Right atrium auricular region (tissue), 2 donors: ENCODE results near the gene RASAL3. TPM values are rescaled to one million over a fixed set of nuclear protein-coding genes. Genes with fewer than 3 reads are reported as not detected.

Source experiments
- DNase-seq: peaks from one replicate; pipeline ENCODE4 v3.0.0-alpha.2; 2019; ENCODE audit warnings: low spot score
- H3K27ac ChIP-seq, 2 donors: fragments of 200-600 bp; sonication (generic); 1 replicate in 1 of 2; 2 replicates in 1 of 2; pipeline ENCODE4 v1.5.1; 2016 to 2019
- H3K27me3 ChIP-seq, 2 donors: fragments of 200-600 bp; sonication (generic); one replicate each; pipeline versions ENCODE4 v1.5.1 to v1.6.0; 2017 to 2019
- H3K36me3 ChIP-seq: fragments of 200-600 bp; sonication (generic); one replicate; pipeline ENCODE4 v1.5.1; 2016
- H3K4me1 ChIP-seq, 2 donors: fragments of 200-600 bp; sonication (generic); one replicate each; pipeline versions ENCODE4 v1.5.1 to v1.6.0; 2017 to 2019
- H3K4me3 ChIP-seq, 2 donors: fragments of 200-600 bp; sonication (generic); 1 replicate in 1 of 2; 2 replicates in 1 of 2; pipeline ENCODE4 v1.5.1; 2017 to 2019; ENCODE audit warnings: mild to moderate bottlenecking in 1 of 2, moderate library complexity in 1 of 2
- H3K9me3 ChIP-seq, 2 donors: fragments of 200-600 bp; sonication (generic); one replicate each; pipeline ENCODE4 v1.5.1; 2019
- total RNA-seq, 2 donors: library from RNA; depleted of rRNA; stranded (reverse); fragments of >200 nt; gene quantifications; one replicate each; pipeline ENCODE4 v1.1.0, GENCODE V29; 2016
- TF ChIP-seq, protein P1 (sequence below), 2 donors: fragments of 200-600 bp; sonication (generic); IDR thresholded peaks; one replicate each; pipeline ENCODE4 v1.5.1; 2019; ENCODE audit warnings: antibody characterized with exemption in 2 of 2

The RASAL3 gene
- total RNA-seq, 2 donors from 2014 or later = 0.48 to 1.7 TPM

GRCh38 chr19:15423130-15423529 is 41.2 kb downstream of the RASAL3 start:
- Histone ChIP-seq H3K27ac (no peak overlapping the region), H3K4me3 (no peak overlapping the region), H3K27me3 (no peaks in the 10 kb centered on the region), H3K4me1 (peaks cover 0 to 23% of the 10 kb centered on the region in 2 donors), H3K9me3 (no peaks in the 10 kb centered on the region), H3K36me3 (peaks cover 56% of the 10 kb centered on the region)
- DNase-seq = no peak
- TF ChIP-seq, protein P1, sequence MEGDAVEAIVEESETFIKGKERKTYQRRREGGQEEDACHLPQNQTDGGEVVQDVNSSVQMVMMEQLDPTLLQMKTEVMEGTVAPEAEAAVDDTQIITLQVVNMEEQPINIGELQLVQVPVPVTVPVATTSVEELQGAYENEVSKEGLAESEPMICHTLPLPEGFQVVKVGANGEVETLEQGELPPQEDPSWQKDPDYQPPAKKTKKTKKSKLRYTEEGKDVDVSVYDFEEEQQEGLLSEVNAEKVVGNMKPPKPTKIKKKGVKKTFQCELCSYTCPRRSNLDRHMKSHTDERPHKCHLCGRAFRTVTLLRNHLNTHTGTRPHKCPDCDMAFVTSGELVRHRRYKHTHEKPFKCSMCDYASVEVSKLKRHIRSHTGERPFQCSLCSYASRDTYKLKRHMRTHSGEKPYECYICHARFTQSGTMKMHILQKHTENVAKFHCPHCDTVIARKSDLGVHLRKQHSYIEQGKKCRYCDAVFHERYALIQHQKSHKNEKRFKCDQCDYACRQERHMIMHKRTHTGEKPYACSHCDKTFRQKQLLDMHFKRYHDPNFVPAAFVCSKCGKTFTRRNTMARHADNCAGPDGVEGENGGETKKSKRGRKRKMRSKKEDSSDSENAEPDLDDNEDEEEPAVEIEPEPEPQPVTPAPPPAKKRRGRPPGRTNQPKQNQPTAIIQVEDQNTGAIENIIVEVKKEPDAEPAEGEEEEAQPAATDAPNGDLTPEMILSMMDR (IDR thresholded peaks at IDR 0.05) = no peak

DNA sequence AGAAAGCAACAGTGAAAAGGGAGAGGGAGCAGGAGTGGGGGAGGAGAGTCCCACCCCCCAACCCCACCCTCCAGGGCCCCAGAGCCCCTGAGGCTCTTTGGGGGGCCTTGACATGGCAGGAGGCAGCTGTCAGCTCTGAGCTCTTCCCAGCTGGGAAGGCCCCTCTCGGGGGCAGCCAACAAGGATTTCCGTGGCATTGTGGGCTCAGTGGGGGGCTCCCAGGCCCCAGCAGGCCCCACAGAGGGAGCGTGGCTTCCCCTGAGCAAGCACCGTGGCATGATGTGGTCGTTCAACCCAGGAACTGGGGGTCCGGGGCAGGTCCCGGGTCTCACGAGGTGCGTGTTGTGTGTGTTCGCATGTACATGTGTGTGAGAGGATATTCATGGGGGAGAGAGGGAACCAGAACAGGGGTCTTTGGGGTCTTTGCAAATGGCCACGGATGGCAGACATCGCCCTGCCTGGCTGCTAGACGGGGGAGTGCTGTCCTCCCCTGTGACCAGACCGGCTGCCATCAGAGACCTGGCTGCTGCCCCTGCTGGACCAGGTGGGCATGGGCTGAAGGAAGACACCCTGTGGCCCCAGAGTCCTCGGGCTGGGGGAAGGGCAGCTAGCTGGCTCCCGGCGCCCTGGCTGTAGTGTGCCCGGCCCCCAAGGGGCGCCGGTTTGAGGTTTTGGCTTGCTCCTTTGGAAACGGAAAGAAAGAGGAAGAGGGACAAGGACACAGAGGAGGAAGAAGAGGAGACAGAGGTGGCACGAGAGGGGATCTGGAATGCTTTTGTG is 41.9 kb downstream of the RASAL3 start:
- Histone ChIP-seq H3K9me3 (no peaks in the 10 kb centered on the region), H3K27me3 (no peaks in the 10 kb centered on the region), H3K4me1 (peaks cover 0 to 26% of the 10 kb centered on the region in 2 donors), H3K27ac (peak overlapping the region; percentile 62 to 63), H3K36me3 (peaks cover 49% of the 10 kb centered on the region), H3K4me3 (no peak overlapping the region)
- TF ChIP-seq, protein P1 (IDR thresholded peaks at IDR 0.05) = no peak
- DNase-seq = no peak

- no peak overlapping the region for H3K4me3 ChIP-seq
- no peaks in the 10 kb centered on the region for H3K9me3 ChIP-seq
- DNase-seq = no peak
- H3K27me3 ChIP-seq = no peaks in the 10 kb centered on the region
- H3K36me3 ChIP-seq = peaks cover 42% of the 10 kb centered on the region
- H3K27ac ChIP-seq = peak overlapping the region; percentile 62 to 63
- peaks cover 0 to 33% of the 10 kb centered on the region in 2 donors for H3K4me1 ChIP-seq
- TF ChIP-seq, protein P1 (IDR thresholded peaks at IDR 0.05) = no peak
These were observed 42.6 kb downstream of the RASAL3 start for GRCh38 chr19:15421721-15422260.

DNA sequence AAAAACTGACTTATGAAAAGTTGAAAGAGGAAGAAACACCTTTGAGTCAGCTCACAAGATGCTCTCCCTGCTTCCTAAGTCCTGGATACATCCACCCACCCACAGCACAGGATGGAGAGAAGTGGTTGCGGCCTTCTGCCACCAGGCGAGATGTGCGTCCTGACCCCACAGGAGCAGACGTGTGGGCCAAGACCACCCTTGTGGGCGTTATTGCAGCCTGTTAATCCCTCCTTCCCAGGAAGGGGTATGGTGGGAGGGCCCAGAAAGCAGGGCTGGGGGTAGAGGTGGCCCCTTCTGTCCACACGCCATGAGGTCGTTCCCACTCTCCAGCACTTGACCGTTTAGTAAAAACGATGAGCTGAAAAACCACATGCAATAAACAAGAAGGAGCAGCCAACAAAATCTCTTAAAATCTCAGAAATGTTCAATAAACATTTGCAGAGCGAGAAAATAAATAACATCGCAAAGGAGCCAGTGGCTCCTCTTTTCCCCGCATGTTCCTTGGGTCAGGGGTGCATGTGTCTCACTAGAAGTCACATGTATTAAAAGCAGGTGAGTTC is 43.1 kb downstream of the RASAL3 start:
- no peaks in the 10 kb centered on the region for H3K27me3 ChIP-seq
- no peaks in the 10 kb centered on the region for H3K9me3 ChIP-seq
- H3K27ac ChIP-seq = peak overlapping the region; percentile 62 to 63
- H3K36me3 ChIP-seq = peaks cover 37% of the 10 kb centered on the region
- H3K4me3 ChIP-seq = no peak overlapping the region
- no peak for DNase-seq
- peaks cover 0 to 39% of the 10 kb centered on the region in 2 donors for H3K4me1 ChIP-seq
- TF ChIP-seq, protein P1 (IDR thresholded peaks at IDR 0.05) = no peak

DNA sequence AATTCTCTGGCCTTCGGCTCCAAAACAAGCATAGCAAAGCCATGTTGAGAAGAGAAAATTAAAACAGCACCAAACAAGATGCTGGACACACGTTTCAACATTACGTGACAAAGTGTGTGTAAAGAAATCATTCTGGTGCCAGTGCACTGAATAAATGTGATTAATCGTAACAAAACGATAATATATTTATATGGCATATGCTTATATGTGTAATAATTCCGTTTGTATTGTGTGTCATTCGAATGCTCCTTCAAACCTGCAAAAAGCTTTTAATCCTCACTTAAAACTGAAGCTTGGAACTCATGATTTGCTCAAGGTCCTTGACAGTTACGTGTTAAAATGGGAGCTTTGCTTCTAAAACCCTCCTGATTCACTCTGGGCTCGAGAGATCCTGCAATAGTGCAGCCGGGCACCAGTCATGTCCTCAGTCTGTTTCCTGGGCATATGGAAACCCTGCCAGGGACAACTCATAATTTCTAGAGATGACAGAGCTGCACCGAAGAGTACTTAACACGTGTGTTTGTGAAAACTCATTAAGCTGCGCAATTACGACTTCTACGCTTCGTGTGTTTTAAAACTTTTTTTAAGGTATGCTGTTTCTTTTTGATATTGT is 44.8 kb downstream of the RASAL3 start:
- H3K4me1 ChIP-seq = peaks cover 0 to 48% of the 10 kb centered on the region in 2 donors
- no peak for DNase-seq
- TF ChIP-seq, protein P1 (IDR thresholded peaks at IDR 0.05) = peak in 1 of 2 donors; percentile 6
- peak overlapping the region in 1 of 2 donors; percentile 50 for H3K27ac ChIP-seq
- peak overlapping the region; percentile 39 to 97 for H3K4me3 ChIP-seq
- peaks cover 31% of the 10 kb centered on the region for H3K36me3 ChIP-seq
- no peaks in the 10 kb centered on the region for H3K9me3 ChIP-seq
- H3K27me3 ChIP-seq = no peaks in the 10 kb centered on the region
